GM21367 (cell line): ENCODE data around the gene IPCEF1.

Source experiments
- ATAC-seq: cut with Tn5 transposase; IDR thresholded peaks from one replicate; pipeline ENCODE4 v1.9.1; 2021; ENCODE audit not compliant: unreplicated experiment

IPCEF1 gene

DNA sequence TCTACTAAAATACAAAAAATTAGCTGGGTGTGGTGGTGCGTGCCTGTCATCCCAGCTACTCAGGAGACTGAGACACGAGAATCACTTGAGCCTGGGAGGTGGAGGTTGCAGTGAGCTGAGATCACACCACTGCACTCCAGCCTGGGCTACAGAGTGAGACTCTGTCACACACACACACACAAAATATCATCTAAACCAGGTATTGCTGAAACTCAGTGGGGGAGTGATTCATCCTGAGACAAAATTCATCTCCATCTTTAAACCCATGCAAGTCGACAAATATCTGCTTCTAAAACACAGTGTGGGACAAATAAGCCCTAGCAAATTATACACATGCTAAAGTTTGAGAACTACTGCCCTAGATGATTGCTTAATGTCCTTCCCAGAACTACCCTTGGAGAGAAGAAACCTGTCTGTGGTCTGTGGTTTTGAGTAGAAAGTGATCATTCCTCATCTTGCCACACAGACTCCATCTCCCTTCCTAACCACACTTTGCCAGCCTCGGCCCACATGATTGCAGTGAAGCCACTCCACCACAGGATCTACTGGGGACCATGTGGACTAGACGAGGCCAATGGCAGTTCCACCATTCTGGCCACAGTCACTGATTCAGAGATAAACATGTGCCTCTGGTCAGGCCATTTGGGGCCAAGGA lies 187.3 kb downstream of the IPCEF1 start:
- ATAC-seq, result no peak

DNA sequence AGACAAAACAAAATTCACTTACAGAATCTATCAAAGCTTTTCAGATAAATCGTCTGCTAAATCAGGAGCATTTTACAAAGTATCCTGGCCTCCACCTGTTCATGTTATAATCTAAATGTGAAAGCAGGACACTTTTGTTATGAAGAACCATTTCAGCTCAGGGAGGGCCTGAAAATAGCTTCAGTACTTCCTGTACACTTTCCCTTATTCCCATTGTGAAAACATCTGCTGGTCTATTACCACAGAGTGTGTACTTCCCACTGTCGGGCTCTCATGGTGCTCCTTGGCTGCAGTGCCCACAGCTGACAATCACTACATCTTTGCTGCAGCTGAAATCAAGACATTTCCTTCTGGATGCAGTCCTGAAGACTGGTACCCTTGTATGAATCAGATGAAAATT lies 189.5 kb downstream of the IPCEF1 start:
- ATAC-seq, result no peak

DNA sequence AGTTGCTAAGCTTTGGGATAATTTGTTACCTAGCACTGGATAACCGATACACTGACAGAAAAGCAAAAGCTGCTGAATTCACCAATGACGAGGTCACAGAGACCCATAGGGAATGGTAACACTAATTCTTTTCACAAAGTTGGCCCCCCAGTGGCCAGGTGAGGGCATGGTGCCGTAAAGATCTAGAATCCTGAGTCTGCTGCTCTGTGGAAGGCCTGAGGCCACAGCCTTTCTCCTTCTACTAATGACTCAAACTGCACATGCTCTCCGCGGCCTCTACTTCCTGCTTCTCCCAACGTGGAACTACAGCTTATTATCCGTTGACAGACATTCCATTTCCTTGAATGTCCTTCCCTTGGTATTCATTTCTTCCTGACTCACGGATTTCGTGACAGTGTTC lies 190.5 kb downstream of the IPCEF1 start:
- ATAC-seq, result no peak

DNA sequence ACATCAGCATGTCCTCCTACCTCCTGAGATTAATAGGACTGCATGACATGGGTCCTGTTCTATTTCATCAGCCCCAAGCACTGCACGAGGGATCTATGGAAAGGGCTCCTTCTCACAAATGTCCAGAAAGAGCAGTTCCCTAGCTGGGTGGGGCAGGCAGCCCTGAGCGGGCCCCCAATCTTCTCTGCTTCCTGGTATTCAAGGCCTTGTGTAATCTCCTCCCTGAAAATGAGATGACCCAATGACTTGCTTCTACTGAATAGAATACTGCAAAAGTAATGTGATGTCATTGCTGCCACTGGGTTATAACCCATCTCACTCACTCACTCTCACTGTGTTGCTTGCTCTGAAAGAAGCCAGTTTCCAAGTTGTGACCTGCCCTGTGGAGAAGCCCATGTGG lies 191.1 kb downstream of the IPCEF1 start:
- no peak for ATAC-seq

DNA sequence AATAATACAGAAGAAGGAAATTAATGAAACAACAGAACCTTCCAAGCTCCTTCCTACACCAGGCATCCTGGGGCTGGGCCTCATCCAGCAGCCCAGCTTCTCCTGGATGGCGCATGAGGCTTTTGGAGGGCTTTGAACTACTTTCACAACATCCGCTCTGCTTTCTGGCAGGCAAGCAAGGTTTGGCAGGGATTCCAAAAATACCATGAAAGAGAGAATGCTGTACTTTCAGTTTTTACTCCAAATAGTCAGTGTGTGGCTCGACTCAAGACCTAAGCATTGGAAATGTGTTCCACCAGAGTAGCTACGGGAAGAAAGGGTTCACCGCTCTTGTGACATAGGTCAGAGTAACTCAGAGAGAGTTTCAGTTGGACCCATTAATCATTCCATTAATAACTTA lies 192.2 kb downstream of the IPCEF1 start:
- no peak for ATAC-seq

DNA sequence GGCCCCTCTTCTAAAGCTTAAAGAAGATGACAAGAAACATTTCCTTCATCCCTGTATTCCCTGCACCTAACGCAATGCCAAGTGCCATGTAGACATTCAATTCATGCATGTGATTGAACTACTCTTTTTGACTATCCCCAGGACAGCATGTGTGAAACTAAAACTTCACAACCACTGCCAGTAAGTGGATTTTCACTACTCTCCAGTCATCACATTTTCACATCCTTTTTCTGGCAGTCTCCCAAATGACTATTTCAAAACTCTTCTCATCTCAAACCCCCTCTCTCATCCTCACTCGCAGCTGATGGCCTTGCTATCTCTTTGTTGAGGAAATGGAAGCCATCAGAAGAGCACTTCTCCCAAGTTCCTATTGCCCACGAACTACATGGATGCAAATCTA lies 194.9 kb downstream of the IPCEF1 start:
- ATAC-seq, result peak; percentile 59

DNA sequence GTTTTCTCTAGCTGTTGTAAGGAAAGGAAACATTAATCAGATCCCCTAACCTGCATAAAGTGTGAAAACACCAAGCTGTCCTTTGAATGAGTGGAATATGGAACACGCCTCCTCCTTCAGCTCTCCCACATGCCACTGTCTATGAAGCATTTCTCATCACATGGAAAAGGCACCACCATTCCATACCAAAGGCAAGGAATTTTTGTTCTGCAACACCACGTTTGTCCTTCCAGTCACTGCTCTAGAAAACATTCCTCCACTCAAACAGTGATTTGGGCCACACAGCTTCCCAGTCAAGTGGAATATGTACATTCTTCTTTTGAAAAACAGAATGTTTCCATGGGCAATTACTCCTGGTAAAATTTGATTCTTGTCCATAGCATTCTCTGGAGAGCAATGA lies 197.5 kb downstream of the IPCEF1 start:
- no peak for ATAC-seq

DNA sequence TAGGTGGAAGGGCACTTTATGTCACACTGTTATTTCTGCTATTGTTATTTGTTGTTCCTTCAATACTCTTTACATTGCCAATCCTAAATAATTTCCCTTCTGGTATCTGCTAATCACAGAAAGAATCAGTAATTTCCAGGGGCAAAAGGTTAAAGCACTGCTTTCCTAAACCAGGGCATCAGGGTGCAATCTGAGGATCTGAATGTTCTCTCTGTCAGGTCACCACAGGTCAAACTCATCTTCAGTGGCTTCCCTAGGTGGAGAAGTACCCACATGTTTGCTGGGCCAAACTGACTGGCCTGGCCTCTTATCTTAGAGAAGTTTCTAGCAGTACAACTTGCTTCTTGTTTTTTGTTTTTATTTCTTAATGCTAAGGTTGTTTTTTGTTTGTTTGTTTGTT lies 198.9 kb downstream of the IPCEF1 start:
- no peak for ATAC-seq

DNA sequence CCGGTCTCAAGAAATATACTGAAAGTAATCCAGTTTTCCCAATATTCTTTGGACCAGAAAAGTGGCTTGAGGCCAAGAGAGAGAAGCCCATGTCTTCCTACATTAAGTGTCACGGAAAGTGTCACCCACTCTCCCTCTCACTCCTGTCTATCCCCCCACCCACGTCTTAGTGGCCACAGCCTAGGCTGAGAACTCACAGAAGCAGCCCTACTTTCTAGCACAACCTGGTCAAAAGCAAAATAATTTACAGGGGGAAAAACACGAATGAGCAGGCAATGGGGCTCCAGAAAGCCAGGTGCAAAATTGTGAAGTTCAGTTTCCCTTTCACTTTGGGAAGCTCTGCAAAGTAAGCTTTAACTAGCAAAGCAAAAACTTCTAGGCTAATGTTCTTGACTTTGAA lies 199.5 kb downstream of the IPCEF1 start:
- peak; percentile 44 for ATAC-seq

DNA sequence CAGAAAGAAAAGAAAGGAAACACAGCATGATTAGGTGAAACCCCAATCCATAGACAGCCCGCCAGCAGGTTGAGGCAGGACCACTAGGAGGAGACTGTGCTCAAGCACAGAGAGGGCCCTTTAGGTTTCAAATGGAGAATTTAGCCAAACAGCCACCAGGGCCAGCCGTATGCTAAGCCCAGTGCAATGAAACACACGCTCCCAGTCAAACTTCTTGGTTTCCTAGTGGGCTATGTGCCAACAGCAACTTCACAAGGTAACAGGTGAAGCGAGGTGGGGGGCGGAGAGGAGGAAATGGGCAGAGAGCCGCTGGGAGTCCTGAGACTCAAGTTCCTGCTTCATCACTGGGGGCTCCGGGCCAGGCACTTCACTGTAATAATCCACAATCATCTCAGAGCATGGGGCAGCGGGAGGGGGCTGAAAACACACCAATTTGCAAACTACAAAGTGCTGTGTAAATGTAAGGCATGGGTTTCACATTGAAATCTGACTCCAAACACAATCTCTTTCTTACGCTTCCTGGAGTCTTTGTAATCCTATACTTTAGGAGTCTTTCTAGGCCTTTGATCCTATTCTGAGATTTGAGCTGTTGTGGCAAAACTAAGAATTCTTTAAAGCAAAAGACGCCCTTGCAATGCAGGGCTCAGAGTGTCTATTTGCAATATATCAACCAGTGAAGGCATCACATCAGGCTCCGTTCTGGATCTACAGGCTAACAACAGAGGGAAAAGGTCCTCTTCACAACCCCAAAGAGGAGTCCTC lies 200.3 kb downstream of the IPCEF1 start:
- ATAC-seq, result peak; percentile 76

DNA sequence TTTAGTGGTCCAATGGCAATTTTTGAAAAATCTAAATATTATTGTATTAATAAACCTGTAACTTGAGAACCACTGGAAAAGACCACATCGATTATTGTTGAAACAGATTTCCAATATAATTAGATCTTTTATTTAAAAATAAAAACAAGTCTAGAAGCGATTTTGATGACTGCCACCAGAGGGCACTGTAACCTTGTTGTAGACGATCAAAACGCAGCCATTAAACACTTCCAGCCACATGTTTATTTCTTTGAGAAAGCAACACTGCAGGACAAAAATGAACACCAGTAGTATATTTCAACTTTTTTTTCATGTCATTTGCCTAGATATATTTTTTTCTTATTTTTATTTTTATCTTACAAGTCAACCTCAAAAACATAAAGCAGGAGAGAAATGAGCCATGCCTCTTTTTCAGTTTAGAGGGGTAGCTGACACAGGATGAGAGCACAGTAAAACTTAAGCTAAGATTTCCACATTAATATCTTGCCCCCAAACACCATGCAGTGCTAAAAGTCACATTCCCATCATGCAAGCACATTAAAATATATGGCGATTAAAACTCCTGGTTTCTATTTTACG lies 202.1 kb downstream of the IPCEF1 start:
- no peak for ATAC-seq

DNA sequence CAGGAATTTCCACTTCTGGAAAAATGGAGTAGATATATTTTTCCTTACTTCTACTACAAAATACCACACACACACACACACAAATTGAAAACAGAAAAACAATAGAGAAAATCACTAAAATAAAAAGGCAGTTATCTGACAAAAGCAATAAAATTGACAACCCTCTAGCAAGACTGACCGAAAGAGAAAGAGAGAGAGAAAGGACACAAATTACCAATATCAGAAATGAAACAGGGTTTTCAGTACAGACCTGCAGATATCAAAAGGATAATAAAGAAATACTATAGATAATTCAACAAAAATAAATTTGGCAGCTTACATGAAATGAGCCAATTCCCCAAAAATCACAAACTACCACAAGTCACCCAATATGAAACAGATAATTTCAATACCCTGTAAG lies 212.8 kb downstream of the IPCEF1 start:
- peak; percentile 50 for ATAC-seq

DNA sequence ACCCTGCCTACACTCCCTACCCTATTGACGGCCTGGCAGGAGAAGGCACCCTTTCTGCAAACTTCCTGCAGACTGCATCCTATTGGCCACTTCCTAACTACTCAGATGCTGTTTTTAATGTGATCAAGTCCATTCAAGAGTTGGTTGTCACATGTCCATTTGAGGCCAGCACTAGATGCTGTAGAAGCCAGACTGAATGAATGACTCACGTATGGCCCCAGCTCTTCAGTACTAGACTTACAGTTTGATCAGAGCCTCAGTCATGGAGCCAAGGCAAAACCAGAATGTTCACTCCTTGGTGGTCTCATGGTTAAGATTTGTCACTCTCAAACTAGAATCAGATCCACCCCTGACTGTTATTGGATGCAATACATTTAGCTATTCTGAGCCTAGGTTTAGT lies 215.9 kb downstream of the IPCEF1 start:
- no peak for ATAC-seq

DNA sequence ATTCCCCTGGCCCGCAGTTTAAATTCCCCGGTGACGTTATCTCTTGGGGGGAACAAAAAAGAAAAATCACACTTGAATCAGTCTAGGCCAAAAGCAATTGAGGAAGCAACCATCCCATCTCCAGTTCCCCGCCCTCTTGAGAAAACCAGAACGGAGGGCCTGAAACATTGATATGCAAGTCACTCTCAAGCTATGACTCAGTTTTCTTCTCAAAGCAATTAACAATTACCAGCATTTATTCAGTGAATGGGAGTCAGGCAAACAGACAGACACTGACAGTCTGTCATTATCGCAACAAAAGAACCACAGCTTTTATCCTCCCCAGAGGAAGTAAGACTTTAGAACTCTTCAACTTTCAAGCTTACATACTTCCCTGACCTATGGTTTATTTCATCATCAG lies 216.7 kb downstream of the IPCEF1 start:
- ATAC-seq, result no peak

DNA sequence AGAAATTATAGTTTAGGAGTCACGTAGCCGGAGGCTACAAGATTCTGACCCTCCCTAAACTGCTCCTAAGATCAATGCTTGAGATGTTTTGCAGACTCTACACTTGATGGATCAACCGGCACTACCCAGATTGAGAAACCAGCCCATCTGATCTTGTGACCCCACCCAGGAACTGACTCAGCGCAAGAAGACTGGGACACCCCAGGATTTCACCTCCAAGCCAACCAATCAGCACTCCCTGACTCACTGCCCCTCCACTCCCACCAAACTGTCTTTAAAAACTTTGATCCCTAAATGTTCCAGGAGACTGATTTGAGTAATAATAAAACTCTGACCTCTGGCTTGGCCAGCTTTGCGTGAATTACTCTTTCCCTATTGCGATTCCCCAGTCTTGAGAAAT lies 217.8 kb downstream of the IPCEF1 start:
- ATAC-seq, result no peak

DNA sequence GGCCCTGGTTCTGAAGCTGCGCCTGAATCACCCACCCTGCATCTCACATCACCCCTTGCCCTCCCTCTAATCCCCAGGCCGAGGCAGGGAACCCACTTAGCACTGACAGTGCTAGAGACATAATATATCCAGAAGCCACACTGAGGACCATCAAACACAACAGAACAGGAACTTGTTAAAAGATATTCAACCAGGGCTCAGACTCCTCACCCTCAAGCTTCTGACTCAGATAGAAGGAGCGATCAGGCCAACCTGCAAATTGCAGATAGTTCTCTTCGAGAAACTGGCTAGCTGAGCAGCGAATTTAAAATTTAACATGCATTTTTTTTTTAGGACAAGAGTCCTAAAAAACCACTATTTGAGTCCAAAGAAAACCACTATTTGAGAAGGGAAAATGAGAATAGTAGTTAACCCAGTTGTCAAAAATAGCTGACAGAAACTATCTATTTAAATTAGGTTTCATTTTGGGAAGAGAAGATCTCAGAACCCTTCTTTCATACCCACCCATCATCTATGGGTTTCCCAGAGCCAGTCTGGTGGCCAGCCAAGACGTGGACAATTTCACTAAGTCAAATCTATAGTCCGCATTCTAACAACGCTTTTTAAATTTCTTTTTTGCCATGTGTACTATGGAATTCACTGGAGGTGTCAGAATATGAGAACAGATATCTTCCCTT lies 222.0 kb downstream of the IPCEF1 start:
- no peak for ATAC-seq

DNA sequence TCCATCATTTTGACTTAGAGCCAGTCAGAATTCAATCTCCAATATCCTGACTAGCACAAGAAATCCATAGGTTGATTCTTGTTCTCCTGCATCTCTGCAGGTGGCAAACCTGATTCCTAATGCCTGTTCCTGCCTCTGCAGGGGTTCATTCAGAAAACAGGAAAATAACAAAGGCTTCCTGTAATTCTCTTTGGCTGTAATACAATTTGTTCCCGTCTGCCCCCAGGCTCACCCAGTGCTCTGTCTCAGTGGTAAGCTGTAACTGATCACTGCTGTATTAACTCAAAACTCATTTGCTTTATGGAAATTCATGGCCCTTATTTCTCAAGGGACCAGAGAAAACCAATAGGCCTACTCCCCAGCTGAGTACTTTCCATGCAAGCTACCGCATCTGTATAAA lies 228.9 kb downstream of the IPCEF1 start:
- ATAC-seq, result no peak

DNA sequence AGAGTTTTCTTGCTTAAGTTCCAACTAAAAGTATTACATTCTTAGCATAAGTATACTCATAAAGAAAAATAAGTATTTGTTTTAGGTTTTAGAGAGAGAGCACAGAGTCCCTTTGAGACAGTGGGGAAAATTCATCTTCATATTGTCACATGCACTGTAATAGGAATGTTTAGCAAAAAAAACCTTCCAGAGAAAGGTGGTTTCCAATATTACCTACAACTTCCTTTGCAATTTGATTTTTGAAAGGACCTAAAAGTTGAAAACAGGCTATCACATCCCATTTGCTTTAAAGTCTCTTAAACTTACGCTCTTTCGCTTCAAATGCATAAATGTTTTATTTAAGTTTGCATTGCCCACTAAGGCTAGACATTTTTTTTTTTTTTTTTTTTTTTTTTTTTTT lies 231.2 kb downstream of the IPCEF1 start:
- no peak for ATAC-seq

DNA sequence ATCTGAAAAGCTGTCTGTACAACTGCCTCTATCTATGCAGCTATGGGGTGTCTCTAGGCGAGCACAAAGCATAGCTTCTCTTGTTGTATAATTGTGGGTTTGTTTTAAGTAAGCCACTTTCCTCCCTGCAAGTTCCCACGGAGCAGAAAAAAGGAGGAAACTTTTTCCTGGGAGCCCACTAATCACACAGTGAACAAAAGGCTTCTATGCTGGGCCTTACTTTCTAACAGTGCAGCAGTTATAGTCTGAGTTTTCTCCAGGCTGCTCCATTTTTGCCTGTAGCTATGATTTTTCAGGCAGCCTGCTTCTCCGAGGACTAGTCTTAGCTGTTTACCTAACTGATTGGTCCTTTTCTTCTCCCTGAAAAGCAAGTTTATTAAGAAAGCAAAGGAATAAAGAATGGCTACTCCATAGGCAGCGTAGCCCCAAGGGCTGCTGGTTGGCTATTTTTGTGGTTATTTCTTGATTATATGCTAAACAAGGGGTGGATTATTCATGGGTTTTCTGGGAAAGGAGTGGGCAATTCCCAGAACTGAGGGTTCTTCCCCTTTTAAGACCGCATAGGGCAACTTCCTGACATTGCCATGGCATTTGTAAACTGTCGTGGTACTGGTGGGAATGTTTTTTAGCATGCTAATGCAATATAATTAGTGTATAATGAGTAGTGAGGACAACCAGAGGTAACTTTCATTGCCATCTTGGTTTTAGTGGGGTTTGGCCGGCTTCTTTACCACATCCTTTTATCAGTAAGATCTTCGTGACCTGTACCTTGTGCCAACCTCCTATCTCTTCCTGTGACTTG lies 233.2 kb downstream of the IPCEF1 start:
- ATAC-seq, result no peak

DNA sequence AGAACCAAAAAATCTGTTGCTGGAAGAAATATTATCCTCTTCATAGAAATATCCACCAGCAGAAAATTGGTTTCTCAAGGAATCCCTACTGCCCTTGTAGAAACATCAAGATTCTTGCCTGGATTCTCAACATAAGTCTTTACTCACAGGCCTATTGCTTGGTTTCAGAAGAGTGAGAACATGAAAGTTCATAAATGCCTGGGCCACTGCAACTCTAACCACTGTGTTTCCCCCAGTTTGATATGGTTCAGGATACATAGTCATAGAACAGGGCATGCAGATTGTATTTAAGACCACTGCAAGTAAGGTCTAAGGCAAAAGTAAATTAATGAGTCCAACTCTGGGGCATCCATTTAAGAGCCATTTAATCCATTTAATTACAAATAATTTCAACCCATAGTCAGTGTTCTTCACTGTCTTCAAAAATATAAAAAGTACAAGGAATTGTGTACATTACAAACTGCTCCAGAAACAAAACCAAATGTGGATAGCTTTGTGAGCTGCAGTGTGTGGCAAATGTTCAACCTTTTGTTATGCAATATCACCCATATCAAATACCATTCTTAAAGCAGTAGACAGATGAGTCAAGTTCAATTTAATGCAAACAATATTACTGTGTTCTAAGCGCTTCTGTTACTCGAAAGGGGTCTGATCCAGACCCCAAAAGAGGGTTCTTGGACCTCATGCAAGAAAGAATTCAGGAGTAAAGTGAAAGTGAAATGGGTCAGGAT lies 234.2 kb downstream of the IPCEF1 start:
- no peak for ATAC-seq
